Astrocyte of the cerebellum (primary cell): ENCODE measurements around the gene THUMPD2.
"Not testable (repeated sequence)": the region's sequence is repeated elsewhere in the genome, so short reads cannot be mapped to it uniquely, and the experiment has no call there.

Experiments
- DNase-seq: peaks from one replicate; pipeline ENCODE4 v3.0.0-alpha.2; 2011; ENCODE audit warnings: low read depth
- H3K4me3 ChIP-seq: 2 replicates; pipeline ENCODE4 v1.5.1; 2011; ENCODE audit warnings: mild to moderate bottlenecking, low read depth, low read length, moderate library complexity
- CTCF ChIP-seq: IDR thresholded peaks from 2 replicates; pipeline ENCODE4 v1.5.1; 2012; ENCODE audit warnings: low read length, low read depth, moderate library complexity, mild to moderate bottlenecking; ENCODE audit errors: missing control alignments
- in situ Hi-C: cut with HindIII; loops from 2 replicates; pipeline ENCODE4 v1.10.0; 2017; ENCODE audit warnings: low sequenced_read_pairs

THUMPD2 gene

DNA sequence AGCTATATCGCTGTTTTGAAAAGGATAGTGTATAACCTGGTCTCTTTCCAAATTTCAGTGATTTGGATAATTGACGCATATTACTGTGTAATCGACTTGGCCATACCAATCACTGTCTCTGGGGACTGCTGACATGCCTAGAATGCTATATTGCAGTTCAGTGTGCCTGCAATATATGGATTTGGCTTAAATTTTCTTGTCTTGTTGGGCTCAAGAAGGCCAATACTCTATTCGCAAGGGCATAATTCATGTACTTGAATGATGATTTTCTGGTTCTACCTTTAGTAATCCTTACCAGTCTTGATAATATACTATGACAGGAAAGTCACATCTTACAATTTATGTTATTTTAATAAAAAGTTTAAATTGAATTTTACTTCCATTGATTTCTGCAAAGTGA is 21.7 kb upstream of the THUMPD2 start:
- TF ChIP-seq CTCF, result no peak
- no peak overlapping the region for H3K4me3 ChIP-seq
- DNase-seq, result no peak
- in situ Hi-C loops, result no loop called here

- in situ Hi-C loops, result no loop called here
- TF ChIP-seq CTCF, result no peak
These were observed 17.1 kb upstream of the THUMPD2 start for GRCh38 chr2:39796134-39796533.

GRCh38 chr2:39790216-39790818 is 11.3 kb upstream of the THUMPD2 start:
- in situ Hi-C loops, H3K4me3 ChIP-seq, DNase-seq: not testable (repeated sequence)

More at GRCh38 chr2:39796134-39796533, 17.1 kb upstream of the THUMPD2 start:
- DNase-seq, result no peak
- H3K4me3 ChIP-seq, result no peak overlapping the region

- in situ Hi-C loops, result no loop called here
- DNase-seq, result no peak
- no peak for TF ChIP-seq CTCF
These were observed 8.9 kb upstream of the THUMPD2 start for GRCh38 chr2:39787950-39788349.

DNA sequence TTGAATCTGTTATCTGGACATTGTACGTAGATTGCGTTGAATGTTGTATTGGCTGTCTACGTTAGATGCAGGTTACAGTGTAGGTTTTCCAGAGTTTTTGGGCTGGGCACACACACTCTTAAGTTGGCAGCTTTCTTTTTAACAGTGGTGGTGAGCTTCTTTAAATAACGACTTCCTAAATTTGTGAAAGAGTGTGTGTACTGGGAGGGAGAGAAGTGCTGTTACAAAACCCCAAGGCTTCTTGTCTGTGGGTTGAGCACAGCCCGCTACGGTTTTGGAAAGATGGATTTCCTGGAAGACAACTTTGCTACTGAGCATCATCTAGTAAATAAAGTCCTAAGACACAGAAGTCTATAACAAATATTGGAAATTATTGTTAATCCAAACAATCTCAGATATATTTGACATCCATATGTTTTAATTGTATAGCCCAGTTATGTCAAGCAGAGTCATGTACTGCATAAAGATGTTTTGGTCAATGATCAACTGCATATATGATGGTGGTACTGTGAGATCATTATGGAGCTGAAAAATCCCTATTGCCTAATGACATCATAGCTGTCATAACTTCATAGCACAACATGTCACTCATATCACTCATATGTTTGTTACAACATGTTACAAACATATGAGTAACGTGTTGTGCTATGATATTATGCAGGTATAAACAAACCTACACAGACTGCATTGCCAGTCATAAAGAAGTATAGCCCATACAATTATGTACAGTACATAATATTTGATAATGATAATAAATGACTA is 7.9 kb upstream of the THUMPD2 start:
- no peak for DNase-seq
- TF ChIP-seq CTCF, result no peak
- in situ Hi-C loops, result no loop called here
- H3K4me3 ChIP-seq, result no peak overlapping the region

More at GRCh38 chr2:39787950-39788349, 8.9 kb upstream of the THUMPD2 start:
- no peak overlapping the region for H3K4me3 ChIP-seq

DNA sequence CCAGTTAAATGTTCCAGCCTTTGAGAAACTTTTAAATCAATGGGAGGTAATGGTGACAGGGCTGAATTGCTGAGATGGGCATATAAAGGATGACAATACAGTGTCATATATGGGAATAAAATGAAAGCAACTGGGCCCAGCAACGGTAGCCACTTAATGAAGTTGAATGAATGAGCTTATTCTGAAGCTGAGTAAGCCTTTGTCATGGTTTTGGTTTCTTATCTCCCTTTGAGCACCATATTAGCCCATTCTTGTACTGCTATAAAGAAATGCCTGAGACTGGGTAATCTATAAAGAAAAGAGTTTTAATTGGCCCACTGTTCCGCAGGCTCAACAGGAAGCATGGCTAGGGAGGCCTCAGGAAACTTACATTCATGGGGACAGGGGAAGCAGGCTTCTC is 3.5 kb upstream of the THUMPD2 start:
- TF ChIP-seq CTCF, result no peak
- in situ Hi-C loops, result no loop called here
- DNase-seq, result no peak
- no peak overlapping the region for H3K4me3 ChIP-seq

GRCh38 chr2:39781697-39782096 is 2.6 kb upstream of the THUMPD2 start:
- TF ChIP-seq CTCF, result no peak
- in situ Hi-C loops, result no loop called here
- no peak overlapping the region for H3K4me3 ChIP-seq
- DNase-seq, result no peak
